Eye (tissue), 1 donor: ENCODE results near the gene MEIS2.

Source experiments
- DNase-seq: peaks from one replicate; pipeline ENCODE4 v3.0.0-alpha.2; 2015

The MEIS2 gene

GRCh38 chr15:36887214-36887961 is 213.0 kb downstream of the MEIS2 start:
- peak; percentile 78 for DNase-seq

- no peak for DNase-seq
Measured at GRCh38 chr15:36886701-36887100, 213.6 kb downstream of the MEIS2 start.

- peak; percentile 67 for DNase-seq
Measured at GRCh38 chr15:36886191-36886590, 214.2 kb downstream of the MEIS2 start.

DNA sequence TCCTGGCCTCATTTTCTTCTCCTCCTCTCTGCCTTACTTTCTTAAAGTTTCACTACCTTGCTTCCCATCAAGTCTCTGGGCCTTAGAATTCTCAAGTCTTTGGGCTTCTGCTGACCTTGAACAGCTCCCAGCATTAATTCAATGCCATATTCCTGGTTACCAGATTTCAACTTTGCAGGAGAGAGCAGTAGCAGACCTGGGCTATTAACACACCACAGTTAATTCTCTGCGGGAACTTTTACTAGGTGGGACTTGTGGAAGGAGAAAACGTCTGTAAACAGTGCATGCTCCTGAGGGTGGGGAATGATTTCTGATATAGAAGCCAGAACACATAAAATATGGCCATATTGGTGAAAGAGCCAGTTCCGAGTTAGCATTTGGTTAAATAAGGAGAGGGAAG is 214.6 kb downstream of the MEIS2 start:
- DNase-seq, result peak; percentile 63

DNA sequence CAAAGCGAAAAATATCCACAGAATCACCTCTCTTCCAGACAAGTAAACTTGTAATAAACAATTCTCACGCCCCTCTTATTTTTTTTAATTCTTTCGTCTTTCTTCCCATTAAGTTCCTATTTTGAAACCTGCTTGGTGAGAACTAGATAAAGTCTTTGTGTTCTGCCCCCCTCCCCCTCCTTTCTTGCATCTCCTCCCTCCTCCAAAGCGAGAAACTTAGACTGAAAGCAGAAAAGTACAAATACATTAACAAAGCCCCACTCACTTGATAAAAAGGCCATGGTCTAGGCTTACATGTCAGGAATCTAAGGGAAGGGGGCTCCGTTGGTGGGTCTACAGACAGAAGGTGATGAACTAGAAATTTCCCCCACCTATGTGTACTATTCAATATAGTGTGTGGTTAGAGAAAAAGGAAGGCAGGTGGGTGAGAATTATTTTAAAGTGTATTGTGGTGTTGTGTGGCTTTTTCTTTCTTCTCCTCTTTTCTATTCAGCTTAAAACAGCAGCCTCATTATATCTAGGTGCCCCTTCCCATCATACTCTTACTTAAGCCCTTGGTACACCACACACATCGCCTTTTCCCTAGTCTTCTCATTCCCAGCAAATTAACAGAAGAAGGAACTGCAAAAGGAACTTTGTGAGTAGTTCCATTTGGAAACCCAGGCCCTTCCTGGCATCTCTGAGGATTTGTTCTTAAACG is 215.3 kb downstream of the MEIS2 start:
- DNase-seq, result peak; percentile 49

- DNase-seq, result peak; percentile 87
Measured at GRCh38 chr15:36884518-36884875, 215.9 kb downstream of the MEIS2 start.

- peak; percentile 98 for DNase-seq
Measured at GRCh38 chr15:36883713-36884517, 216.4 kb downstream of the MEIS2 start.

- peak; percentile 71 for DNase-seq
Measured at GRCh38 chr15:36882487-36883131, 217.7 kb downstream of the MEIS2 start.

GRCh38 chr15:36882056-36882455 is 218.3 kb downstream of the MEIS2 start:
- DNase-seq, result peak; percentile 58

DNA sequence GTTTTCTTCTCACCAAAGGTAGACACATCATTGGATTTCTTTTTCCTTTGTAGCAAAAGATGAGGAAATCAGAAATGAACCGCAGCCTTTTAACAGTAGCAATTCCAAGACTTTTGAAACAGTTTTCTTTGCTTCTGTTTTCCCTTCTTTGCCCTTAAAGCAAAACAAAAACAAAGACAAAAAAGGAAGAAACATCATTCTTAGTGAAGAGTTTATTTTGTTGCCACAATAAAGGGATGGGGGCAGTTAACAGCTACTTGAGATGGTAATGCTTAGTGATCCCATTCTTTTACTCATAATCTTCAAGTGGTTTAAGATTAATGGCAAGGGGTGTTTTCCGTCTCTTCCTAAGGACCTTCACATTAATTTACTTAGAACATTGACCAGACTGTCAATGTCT is 218.8 kb downstream of the MEIS2 start:
- DNase-seq, result peak; percentile 68

GRCh38 chr15:36880913-36881460 is 219.4 kb downstream of the MEIS2 start:
- DNase-seq, result peak; percentile 61

- peak; percentile 75 for DNase-seq
Measured at GRCh38 chr15:36880224-36880912, 220.0 kb downstream of the MEIS2 start.

GRCh38 chr15:36879568-36880222 is 220.7 kb downstream of the MEIS2 start:
- DNase-seq, result peak; percentile 63

DNA sequence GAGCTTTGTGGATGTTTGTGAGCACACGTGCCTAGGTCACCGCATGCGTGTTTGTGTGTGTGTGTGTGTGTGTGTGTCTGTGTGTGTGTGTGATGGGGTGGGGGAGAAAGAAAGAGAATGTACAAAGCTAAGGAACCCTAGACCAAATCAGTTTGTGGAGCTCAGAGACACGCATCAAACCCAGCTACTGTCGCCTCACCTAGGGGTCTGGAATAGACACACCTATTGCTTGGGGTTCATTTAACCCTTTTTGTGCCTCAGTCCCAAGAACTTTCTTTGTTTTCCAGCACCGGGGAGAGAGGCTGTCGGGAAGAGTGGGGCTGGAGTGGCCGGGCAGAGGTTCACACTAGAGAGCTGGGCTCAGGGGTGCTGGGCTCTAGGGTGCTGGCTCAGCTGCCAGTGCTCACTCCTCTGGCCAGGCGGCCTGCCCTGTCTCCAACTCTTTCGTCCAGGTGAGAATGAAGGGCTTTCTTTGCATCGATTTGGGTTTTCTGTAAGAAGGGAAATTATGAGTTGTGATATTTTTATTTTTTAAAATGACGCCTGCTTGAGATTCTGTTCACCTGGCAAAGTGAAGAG is 221.6 kb downstream of the MEIS2 start:
- DNase-seq, result peak; percentile 57

GRCh38 chr15:36877796-36878683 is 222.3 kb downstream of the MEIS2 start:
- DNase-seq, result peak; percentile 66

GRCh38 chr15:36877294-36877693 is 223.1 kb downstream of the MEIS2 start:
- no peak for DNase-seq

GRCh38 chr15:36875740-36876334 is 224.5 kb downstream of the MEIS2 start:
- DNase-seq, result no peak

DNA sequence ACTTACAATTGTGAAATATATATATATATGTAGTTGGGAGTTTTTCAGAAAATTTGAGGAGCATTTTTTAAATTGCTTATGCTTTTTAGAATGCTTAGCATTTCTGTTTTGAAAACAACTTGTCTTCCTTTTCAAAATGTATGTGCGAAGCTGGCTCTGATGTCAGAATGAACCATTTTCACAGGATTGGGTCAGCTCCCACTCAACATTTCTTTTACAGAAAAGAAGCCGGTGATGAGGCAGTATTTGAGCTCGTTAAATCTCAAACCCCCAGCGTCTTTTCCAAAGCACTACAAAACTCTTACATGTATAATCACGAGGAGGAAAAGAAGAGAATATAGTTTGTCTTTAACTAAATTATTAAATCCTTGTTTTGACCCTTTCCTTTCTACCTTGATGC is 225.4 kb downstream of the MEIS2 start:
- DNase-seq, result no peak

DNA sequence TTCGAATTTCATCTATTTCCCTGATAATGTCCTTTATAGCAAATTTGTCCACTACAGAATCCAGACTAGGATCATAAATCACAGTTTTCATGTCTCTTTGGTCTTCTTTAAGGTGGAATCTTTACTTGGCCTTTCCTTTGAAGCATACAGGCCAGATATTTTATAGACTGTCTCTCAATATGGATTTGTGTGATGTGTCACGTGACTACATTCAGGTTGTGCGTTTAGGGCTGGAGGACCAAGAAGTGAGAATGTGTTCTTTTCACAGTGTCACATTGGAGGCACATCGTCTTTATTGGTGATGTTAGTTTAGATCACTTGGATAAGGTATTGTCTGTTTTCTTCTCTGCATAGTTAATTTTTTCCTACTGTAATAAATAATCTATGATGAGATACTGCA is 232.9 kb downstream of the MEIS2 start:
- no peak for DNase-seq

DNA sequence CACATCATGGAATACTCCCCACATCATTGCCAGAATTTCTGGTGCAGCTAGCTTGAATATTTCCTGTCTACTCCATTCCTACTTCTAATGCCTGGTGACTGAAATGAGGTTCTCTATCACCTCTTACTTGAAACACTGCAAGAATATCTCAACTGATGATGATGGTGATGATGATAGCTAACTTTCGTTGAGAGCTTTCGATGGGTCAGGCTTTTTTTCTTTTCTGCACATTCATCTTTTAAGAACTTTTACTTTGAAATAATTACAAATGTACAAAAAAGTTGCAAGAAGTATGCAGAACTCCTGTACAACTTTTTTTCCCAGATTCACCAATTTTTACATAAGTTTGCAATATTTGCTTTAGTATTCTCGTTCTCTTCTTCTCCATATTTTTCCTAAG is 233.5 kb downstream of the MEIS2 start:
- no peak for DNase-seq
